Measurements from ENCODE around the gene RFX2.

Gene RFX2

DNA sequence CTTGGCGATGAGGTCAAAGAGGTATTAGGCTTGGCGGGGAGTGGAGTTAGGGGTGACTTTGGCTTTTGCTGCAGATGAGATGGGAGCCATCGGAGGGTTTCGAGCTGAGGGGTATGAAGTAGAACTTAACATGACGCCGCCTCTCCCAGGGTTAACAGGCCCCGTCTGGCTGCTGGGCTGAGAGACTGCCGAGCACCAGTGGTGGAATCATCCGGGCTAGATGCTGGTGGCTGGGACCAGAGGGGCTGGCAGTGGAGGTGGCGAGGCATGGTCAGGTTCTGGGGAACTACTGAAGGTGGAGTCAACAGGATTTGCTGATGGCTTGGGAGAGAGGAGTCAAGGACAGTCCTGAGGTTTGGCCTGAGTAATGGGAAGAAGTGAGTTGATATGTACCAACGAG lies 4.9 kb downstream of the RFX2 start:
- Histone ChIP-seq H3K4me2 (ENCODE audit: low read length) (no peak overlapping the region), H3K36me3 (ENCODE audit: control insufficient read depth, low read length) (no peaks in the 10 kb centered on the region), H3K9me2 (replicated peaks; ENCODE audit: control insufficient read depth, low read length) (no peaks in the 10 kb centered on the region), H3F3A (ENCODE audit: control insufficient read depth, insufficient read depth) (peaks cover 4% of the 10 kb centered on the region; the same call in 1 of the 2 replicates), H3K79me2 (ENCODE audit: control insufficient read depth, low read length) (no peaks in the 10 kb centered on the region), H3K27ac (ENCODE audit: low read depth, low read length) (no peak overlapping the region), H3K4me1 (ENCODE audit: control insufficient read depth, low read length) (peaks cover 12% of the 10 kb centered on the region), H3K27me3 (ENCODE audit: control insufficient read depth, low read length) (peaks cover 22% of the 10 kb centered on the region), H3K9me3 (ENCODE audit: control insufficient read depth, insufficient read depth, low read length) (no peaks in the 10 kb centered on the region), H4K20me1 (ENCODE audit: control insufficient read depth, insufficient read depth, low read depth, low read length) (no peaks in the 10 kb centered on the region), H3K4me3 (ENCODE audit: low read length) (no peak overlapping the region)
- no peak for TF ChIP-seq EZH2phosphoT487 (IDR thresholded peaks at IDR 0.05; ENCODE audit: borderline replicate concordance, low read length)
- TF ChIP-seq, protein P1, sequence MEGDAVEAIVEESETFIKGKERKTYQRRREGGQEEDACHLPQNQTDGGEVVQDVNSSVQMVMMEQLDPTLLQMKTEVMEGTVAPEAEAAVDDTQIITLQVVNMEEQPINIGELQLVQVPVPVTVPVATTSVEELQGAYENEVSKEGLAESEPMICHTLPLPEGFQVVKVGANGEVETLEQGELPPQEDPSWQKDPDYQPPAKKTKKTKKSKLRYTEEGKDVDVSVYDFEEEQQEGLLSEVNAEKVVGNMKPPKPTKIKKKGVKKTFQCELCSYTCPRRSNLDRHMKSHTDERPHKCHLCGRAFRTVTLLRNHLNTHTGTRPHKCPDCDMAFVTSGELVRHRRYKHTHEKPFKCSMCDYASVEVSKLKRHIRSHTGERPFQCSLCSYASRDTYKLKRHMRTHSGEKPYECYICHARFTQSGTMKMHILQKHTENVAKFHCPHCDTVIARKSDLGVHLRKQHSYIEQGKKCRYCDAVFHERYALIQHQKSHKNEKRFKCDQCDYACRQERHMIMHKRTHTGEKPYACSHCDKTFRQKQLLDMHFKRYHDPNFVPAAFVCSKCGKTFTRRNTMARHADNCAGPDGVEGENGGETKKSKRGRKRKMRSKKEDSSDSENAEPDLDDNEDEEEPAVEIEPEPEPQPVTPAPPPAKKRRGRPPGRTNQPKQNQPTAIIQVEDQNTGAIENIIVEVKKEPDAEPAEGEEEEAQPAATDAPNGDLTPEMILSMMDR (IDR thresholded peaks at IDR 0.05; ENCODE audit: low read depth, low read length, poor library complexity, severe bottlenecking), result no peak

DNA sequence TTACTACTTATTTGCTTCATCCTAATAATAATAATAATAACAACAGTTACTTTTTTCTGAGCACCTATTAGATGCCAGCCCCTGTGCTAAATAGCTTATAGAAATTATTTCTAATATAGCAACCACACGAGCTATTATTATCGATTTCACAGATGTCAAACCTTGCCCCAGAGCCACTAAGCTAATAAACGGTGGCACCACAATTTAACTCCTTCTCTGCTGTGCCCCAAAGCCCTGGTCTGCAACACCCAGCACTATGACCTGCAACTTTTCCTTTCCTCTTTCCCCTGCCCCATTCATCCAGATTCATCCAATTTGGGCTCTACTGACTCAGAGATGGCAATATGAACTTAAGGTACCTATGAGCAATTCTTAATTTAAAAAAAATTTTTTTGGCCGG lies 6.4 kb downstream of the RFX2 start:
- Histone ChIP-seq H3K27me3 (ENCODE audit: control insufficient read depth, low read length) (peaks cover 11% of the 10 kb centered on the region), H3K4me1 (ENCODE audit: control insufficient read depth, low read length) (peaks cover 1% of the 10 kb centered on the region), H3K9me2 (replicated peaks; ENCODE audit: control insufficient read depth, low read length) (no peaks in the 10 kb centered on the region), H3F3A (ENCODE audit: control insufficient read depth, insufficient read depth) (peaks cover 4% of the 10 kb centered on the region; the same call in 1 of the 2 replicates), H3K79me2 (ENCODE audit: control insufficient read depth, low read length) (no peaks in the 10 kb centered on the region), H4K20me1 (ENCODE audit: control insufficient read depth, insufficient read depth, low read depth, low read length) (no peaks in the 10 kb centered on the region), H3K36me3 (ENCODE audit: control insufficient read depth, low read length) (no peaks in the 10 kb centered on the region), H3K9me3 (ENCODE audit: control insufficient read depth, insufficient read depth, low read length) (no peaks in the 10 kb centered on the region), H3K4me3 (ENCODE audit: low read length) (no peak overlapping the region), H3K27ac (ENCODE audit: low read depth, low read length) (no peak overlapping the region), H3K4me2 (ENCODE audit: low read length) (no peak overlapping the region)
- TF ChIP-seq EZH2phosphoT487 (IDR thresholded peaks at IDR 0.05; ENCODE audit: borderline replicate concordance, low read length), result no peak
- TF ChIP-seq, protein P1 (IDR thresholded peaks at IDR 0.05; ENCODE audit: low read depth, low read length, poor library complexity, severe bottlenecking), result no peak

DNA sequence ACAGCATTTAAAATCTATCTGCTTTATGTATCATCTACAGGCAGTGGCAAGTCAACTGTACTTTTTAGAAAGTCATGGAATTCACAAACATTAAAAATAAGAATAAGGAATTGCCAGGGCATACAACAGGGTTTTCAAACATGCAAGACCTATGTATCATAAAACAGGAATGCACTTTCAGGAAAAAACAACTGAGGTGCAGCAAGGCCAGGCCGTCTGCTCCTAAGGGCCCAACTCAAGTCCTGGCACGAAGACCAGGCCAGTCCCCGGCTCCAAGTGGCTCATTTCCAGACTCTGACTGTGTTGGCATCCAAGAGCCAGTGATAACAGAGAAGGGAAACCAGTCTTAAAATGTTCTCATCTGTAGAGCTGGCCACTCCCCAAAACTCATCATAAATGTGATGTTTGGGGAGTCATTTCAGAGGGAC lies 7.1 kb downstream of the RFX2 start:
- peaks cover 4% of the 10 kb centered on the region for H3K27me3 ChIP-seq (ENCODE audit: control insufficient read depth, low read length)
- no peak overlapping the region for H3K4me2 ChIP-seq (ENCODE audit: low read length)
- no peaks in the 10 kb centered on the region for H3K79me2 ChIP-seq (ENCODE audit: control insufficient read depth, low read length)
- H3K4me3 ChIP-seq (ENCODE audit: low read length), result no peak overlapping the region
- no peaks in the 10 kb centered on the region for H3K9me2 ChIP-seq (replicated peaks; ENCODE audit: control insufficient read depth, low read length)
- no peaks in the 10 kb centered on the region for H3K4me1 ChIP-seq (ENCODE audit: control insufficient read depth, low read length)
- H3K36me3 ChIP-seq (ENCODE audit: control insufficient read depth, low read length), result no peaks in the 10 kb centered on the region
- H4K20me1 ChIP-seq (ENCODE audit: control insufficient read depth, insufficient read depth, low read depth, low read length), result no peaks in the 10 kb centered on the region
- H3K27ac ChIP-seq (ENCODE audit: low read depth, low read length), result no peak overlapping the region
- no peaks in the 10 kb centered on the region for H3K9me3 ChIP-seq (ENCODE audit: control insufficient read depth, insufficient read depth, low read length)
- no peak for TF ChIP-seq EZH2phosphoT487 (IDR thresholded peaks at IDR 0.05; ENCODE audit: borderline replicate concordance, low read length)
- TF ChIP-seq, protein P1 (IDR thresholded peaks at IDR 0.05; ENCODE audit: low read depth, low read length, poor library complexity, severe bottlenecking), result no peak
- H3F3A ChIP-seq (ENCODE audit: control insufficient read depth, insufficient read depth), result peaks cover 2% of the 10 kb centered on the region; the same call in 1 of the 2 replicates

Measured in DOHH2 (cell line).